HL-60/S4 treated with retinoic acid at 250 ng/mL for 4 days and 3 days (cell line): ENCODE data around the gene NDUFA8.

Experiments
- in situ Hi-C: fragments of 300-500 bp; cut with MboI; formaldehyde crosslinking; loops from 2 replicates; pipeline ENCODE4 v1.7.0; 2022; ENCODE audit warnings: low sequenced_read_pairs

The NDUFA8 gene

DNA sequence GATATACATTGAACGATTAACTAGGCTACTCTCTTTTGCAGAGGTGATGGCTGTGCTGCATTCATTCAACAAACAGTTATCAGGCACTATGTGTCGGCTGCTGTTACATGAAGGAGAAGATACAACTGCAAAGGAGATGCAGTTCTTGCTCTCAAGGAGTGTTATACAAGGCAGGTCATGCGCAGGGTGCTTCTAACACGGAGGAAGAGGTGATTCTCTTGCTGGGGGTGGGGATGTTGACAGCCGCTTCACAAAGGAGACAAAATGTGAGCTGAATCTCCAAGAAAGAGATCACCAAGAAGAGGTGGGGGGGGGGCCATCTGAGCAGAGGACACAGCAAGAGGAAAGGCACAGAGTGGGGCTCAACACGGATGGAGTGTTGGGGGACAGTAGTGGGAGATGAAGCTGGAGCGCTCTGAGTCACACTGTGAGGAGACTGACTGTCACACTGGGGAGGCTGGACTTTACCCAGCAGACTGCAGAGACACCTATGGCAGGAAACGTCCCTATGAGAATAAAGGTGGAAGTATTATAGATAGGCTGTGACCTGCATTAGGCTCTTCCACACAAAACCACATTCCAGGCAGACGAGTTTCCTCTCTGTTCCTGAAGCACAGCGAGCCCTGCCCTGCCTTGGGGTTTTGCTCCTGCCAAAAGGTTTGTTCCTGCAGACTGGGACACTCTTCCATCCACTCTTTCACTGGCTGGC lies 20.9 kb downstream of the NDUFA8 start:
- in situ Hi-C loops: no loop called here

DNA sequence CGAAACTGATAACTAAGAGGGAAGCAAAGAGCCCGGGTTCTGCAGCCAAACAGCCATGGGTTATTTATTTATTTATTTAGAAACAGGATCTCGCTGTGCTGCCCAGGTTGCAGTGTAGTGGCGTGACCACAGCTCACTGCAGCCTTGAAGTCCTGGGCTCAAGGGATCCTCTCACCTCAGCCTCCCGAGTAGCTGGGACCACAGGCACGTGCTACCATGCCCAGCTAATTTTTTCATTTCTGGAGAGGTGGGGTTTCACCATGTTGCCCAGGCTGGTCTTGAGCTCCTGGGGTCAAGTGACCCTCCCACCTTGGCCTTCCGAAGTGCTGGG lies 24.1 kb downstream of the NDUFA8 start:
- in situ Hi-C loops: no loop called here

DNA sequence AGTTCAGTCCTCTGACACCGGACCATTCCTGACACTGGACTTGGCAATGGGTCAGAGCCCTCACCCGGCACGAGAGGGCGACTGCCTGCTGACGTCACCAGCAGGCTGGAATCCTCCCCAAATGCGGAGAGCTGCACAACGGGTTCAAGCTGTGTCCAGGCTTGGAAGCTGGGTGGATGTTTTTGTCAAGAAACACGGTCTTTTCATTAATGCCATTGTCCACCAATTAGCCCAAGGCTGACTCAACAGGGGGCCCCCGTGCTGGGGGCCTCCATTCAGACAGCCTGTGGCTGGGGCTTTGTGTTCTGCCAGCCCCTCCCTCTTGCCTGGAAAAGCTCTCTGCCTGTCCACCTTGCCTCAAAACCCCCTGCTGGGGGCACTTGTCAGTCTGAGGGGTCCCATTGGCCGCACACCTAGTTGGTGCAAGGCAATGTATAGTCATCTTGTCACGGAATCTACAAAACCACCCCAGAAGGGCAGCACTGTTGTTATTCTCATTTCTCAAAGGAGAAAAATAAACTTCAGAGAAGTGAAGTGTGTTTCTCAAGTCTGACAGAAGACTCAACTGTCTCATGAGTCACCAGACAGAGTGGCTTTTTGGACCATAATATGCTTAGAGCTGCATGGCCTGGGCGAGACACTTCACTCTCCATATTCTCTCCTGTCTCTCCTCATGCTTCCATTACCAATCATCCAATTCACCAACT lies 24.6 kb downstream of the NDUFA8 start:
- in situ Hi-C loops: no loop called here

DNA sequence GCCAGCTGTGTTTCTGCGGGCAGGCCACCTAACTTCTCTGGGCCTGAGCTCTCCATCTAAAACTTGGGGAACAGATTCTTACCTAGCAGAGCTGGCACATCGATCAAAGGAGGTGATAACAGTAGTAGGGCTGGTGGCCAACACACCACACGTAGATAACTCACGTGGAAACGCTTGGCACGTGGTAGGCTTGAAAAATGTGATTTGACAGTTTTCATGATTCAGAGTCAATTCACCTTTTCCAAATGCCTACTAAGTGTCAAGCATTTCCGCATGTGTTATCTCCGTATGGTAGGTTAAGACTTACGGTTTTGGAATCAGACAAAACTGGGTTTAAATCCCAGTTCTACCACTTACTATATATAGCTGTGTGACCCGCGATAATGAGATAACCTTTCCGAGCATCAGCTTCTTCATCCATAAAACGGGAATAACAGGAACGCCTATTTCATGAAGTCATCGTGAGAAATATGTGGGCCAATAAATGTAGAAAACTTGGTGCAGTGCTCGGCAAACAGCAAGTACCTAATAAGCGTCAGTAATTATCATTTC lies 25.5 kb downstream of the NDUFA8 start:
- in situ Hi-C loops: no loop called here

DNA sequence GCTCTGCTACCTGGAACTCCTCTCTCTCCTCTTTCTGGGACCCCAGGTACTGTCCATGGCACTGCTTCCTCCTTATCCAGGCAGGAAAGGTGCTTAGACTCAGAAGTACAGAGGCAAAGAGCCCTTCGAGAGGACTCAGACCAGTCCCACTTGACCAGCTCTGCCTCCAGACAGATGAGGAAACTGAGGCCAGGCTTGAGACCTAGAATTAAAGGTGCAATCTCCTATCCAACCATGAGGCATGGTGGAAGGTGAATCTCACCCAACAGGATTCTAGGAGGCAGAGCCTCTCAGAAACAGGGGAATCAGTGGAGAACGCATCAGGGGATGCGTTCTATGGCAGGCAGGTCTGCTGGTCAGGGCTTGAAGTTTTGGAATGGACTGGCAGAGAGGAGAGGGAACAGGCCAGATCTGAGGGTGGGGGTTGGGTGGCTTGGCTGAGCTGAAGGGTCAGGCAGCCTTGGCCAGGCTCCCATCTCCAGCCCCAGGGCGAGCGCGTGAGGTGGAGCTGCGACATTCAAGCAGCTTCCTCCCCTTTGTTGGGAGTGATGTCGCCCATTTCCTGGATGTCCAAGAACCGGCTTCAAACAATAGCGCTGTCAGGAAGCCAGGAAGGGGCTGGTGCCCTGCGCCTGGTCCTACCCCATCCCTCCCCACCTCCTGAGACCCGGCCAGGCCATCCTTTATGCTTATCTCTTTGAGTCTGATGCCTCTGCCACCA lies 26.2 kb downstream of the NDUFA8 start:
- in situ Hi-C loops: no loop called here

- in situ Hi-C loops: no loop called here
These were observed 27.0 kb downstream of the NDUFA8 start for GRCh38 chr9:122132539-122132938.

DNA sequence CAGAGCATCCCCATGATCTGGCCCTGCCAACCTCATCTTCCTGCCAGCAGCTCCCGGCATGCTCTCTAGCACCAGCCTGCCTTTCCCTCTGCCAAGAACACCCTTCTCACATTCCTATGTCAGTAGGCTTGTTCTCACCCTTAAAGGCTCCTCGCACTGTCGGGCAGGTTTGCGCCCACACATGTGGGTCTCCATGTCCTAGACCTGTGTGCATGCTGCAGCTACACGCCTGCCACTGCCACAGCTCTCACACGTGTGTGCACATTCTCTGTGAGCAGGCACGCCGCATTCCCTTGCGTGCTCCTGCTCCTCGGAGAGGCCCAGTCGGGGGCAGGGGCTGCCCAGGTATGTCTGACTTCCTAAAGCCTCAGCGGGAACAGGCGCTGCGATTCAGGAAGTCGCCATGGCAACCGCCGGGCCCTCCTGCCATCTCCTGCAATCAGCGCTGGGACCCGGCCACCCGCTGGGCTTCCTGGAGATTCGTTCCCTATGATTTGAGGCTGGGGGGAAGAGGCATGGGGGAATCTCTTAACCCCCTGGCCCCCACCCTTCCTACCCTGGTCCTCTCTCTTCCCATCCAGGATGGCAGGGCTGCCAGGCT lies 28.1 kb downstream of the NDUFA8 start:
- in situ Hi-C loops: no loop called here

GRCh38 chr9:122130837-122131236 lies 28.7 kb downstream of the NDUFA8 start:
- in situ Hi-C loops: no loop called here

DNA sequence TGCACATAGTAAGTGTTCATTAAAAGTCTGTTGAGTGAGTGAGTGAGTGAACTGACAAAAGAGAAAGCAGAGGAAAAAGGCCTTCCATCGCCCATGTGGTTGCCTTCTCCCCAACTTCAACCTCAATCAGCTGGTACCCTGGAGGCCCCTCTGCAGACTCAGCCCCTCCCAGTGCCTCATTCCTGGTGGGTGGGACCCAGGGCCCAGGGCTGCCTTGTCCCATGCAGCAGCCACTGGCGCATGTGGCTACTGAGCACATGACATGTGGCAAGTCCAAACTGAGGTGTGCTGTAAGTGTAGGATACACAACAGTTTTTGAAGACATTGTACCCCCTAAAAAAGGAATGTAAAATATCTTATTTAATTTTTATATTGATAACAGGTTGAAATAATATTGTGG lies 29.6 kb downstream of the NDUFA8 start:
- in situ Hi-C loops: loop anchor here (10.0 kb wide), 1 partner anchor 215 kb away; no protein-coding TSS in a partner anchor

- in situ Hi-C loops: loop anchor here (10.0 kb wide), 1 partner anchor 216 kb away; no protein-coding TSS in a partner anchor
These were observed 30.6 kb downstream of the NDUFA8 start for GRCh38 chr9:122128969-122129343.

DNA sequence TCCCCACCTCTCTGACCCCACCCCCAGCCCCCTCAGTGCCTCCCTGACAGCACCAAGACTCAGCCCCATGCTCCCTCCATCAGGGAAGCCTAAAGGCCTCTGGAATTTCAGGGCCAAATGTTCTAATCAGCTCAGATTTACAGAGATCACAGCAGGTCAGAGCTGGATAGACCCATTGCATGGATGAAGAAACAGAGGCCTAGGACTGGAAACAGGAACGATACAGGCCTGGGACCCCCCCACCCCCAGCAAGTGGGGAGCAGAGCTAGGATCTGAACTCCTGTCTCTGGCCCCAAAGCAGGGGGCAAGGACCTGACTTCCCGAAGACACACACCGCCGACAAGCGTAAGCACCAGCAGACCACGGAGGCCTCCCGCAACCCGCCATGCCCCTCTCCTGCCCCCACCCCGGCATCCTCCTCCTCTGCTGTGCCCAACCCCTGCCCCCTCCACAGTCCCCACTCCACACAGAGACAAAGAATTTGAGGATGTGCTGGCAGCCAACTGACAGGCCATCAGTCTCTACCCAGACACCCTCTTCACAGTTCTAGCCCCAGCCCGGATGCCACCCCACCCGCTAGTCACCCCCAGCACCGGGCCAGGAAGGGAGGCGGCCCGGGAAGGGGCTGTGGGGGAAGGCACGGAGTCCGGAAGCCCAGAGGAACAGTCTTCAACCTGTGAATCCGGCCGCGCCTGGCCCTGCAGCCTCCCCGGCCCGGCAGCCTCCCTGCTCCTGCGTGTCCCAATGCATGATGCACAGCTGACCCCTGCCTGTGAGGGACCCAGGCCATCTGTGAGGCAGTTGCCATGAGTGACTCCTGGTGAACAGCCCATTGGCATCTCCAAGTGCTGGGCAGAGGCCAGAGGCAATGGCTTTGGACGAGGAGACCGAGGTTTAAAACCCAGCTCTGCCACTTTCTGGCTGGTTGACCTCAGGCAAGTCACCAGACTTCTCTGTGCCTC lies 31.3 kb downstream of the NDUFA8 start:
- in situ Hi-C loops: loop anchor here (10.0 kb wide), 1 partner anchor 217 kb away; no protein-coding TSS in a partner anchor

GRCh38 chr9:122127396-122127798 lies 32.2 kb downstream of the NDUFA8 start:
- in situ Hi-C loops: loop anchor here (10.0 kb wide), 1 partner anchor 217 kb away; no protein-coding TSS in a partner anchor

- in situ Hi-C loops: loop anchor here (10.0 kb wide), 1 partner anchor 218 kb away; no protein-coding TSS in a partner anchor
These were observed 33.0 kb downstream of the NDUFA8 start for GRCh38 chr9:122126331-122127261.

DNA sequence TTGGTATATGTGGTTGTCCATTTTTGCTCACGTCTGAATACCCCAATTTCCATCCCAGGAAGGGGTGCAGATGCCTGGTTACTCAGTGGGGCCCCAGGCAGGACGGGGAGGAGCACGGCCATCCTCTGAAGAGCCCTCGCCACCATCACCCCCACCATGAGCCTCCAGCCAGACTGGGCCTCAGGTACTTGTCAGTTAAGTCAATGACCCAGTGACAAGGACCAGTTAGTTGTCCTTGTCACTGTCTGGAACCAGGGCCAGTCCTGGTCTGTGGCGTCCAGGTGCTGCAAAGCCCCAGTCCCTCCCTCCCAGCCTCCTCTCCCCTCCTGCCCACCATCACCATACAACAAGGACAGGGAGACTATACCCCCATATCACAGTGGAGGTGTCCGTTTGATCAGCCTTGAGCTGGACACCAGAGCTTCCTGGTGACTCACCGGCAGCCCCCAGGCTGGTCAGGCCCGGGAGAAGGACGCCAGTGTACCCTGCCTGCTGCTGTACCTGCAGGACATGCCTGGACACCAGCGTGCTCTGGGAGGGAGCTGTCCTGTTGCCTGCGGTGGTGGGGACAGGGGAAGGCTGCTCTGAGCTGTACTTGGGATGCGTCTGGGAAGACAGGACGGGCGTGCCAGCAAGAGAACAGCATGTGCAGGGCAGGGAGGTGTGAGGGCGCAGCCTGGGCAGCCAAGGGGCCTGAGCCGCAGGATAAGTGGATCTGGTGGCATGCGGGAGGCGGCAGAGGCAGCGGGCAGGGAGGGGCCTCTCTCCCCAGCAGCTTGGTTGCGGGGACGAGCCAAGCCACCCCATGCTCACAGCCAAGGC lies 33.9 kb downstream of the NDUFA8 start:
- in situ Hi-C loops: loop anchor here (10.0 kb wide), 1 partner anchor 219 kb away; no protein-coding TSS in a partner anchor

DNA sequence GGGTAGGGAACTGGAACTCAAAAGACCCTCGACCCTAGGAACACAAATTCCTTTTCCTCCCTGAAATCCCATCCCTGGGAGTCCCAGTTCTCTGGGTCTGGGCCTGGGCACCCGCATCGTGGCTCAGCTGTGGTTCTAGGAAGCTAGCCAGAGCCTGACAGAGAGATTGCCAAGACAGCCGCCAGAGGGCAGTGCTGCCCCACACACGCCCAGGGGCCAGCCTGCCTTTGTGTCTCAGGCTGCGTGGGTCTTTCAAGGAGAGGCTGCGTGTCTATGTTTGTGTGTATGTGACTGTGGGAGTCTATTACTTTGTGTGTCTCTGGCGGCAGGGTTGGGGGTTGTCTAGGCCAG lies 34.4 kb downstream of the NDUFA8 start:
- in situ Hi-C loops: loop anchor here (10.0 kb wide), 1 partner anchor 220 kb away; no protein-coding TSS in a partner anchor

DNA sequence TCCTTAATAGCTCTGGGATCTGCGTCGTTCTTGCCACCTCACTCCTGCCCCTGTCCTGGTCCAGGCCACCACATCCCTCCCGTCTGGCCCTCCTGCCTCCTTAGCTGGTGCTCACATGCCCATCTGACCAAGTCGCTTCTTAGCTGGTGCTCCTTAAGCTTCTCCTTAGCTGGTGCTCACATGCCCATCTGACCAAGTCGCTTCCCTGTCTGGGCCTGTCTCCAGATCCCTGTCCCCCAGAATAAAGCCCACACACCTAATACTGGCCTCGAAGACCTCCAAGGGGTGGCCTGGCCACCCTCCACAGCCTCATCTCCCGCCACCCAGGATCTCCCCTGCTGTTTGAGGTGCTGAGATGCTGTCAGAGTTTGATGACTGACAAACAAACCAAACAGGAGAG lies 35.1 kb downstream of the NDUFA8 start:
- in situ Hi-C loops: loop anchor here (10.0 to 25.0 kb wide), 2 partner anchors 220 to 688 kb away; partner anchors contain the start of gene OR1K1

DNA sequence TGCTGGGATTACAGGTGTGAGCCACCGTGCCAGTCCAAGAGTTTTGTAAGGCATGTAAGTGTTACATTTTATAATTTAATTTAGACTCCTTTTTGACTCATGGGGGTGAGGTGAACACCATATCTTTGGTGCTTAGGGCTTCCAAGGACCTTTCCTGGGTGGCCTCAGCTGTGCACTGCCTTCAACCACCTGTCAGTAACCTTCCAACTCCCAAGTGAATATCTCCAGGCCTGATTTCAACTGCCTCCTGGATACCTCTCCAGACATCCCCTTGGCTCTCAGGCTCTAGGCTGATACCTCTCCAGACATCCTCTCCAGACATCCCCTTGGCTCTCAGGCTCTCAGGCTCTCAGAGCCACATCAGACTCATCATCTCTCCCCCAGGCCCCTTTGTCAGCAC lies 35.5 kb downstream of the NDUFA8 start:
- in situ Hi-C loops: loop anchor here (10.0 to 25.0 kb wide), 2 partner anchors 221 to 688 kb away; partner anchors contain the start of gene OR1K1
